ENCODE data around the gene ITPA. TPM values are rescaled to one million over a fixed set of nuclear protein-coding genes. Genes with fewer than 3 reads are reported as not detected.

The ITPA gene
- total RNA-seq, 2 donors from 2014 or later: 94.3 to 94.7 TPM

GRCh38 chr20:3223994-3224680 is 14.8 kb downstream of the ITPA start:
- H3K4me3 Mint-ChIP-seq: no peak overlapping the region
- no peak overlapping the region for H3K27ac Mint-ChIP-seq
- peaks cover 7% of the 10 kb centered on the region for H3K36me3 Mint-ChIP-seq
- no peaks in the 10 kb centered on the region for H3K9me3 Mint-ChIP-seq
- DNase-seq (ENCODE audit: low spot score) (no peak), ATAC-seq (no peak)
- H3K4me1 Mint-ChIP-seq (ENCODE audit: low read depth in 2 of 2): peaks cover 0 to 4% of the 10 kb centered on the region in 2 donors
- no peaks in the 10 kb centered on the region for H3K27me3 Mint-ChIP-seq

DNA sequence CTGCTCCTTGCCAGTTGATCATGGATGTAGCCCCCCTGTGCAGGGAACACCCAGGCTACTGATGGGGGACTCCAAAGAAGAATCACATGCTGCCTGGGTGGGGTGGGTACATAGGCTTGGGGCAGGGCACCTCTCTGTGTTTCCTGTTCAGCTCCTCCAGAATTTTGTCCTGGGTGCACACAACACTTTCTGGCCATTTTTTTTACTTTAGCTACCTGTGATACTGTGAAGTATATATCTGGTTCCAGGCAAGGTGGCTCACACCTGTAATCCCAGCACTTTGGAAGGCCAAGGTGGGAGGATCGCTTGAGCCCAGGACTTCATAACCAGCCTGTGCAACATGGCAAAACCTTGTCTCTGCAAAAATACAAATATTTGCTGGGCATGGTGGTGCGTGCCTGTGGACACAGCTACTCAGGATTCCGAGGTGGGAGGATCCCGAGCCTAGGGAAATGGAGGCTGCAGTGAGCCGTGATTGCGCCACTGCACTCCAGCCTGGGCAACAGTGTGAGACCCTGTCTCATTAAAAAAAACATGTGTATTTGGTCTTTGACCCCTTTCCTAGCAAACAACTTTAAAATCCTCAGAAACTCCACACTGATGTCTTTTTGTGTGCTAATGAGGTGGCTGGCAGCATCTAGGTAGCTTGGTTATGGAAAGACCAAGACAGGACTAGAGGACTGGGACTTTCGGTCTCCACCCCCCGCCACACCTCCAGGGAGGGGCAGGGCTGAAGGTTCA is 15.6 kb downstream of the ITPA start:
- no peak overlapping the region for H3K27ac Mint-ChIP-seq
- H3K27me3 Mint-ChIP-seq: no peaks in the 10 kb centered on the region
- no peak overlapping the region for H3K4me3 Mint-ChIP-seq
- H3K9me3 Mint-ChIP-seq: no peaks in the 10 kb centered on the region
- ATAC-seq (no peak), DNase-seq (ENCODE audit: low spot score) (no peak)
- H3K4me1 Mint-ChIP-seq (ENCODE audit: low read depth in 2 of 2): peaks cover 0 to 4% of the 10 kb centered on the region in 2 donors
- H3K36me3 Mint-ChIP-seq: peaks cover 7% of the 10 kb centered on the region

DNA sequence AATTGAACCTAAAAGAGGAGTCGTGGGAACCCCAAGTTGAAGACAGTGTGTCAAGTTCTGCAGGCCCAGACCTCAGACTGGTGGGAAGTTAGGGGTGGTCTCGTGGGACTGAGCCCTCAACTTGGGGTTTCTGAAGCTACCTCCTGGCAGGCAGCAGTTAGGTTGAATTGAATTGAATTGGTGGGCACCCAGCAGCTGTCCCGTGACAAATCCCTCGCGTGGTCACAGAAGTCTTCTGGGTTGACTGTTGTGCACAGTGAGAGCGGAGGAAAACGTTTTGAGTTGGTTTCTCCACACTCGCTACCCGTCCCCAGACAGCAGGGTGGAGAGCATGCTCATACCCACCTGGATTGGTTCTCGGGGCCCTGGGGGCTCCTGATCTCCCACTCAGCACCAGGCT is 16.8 kb downstream of the ITPA start:
- H3K9me3 Mint-ChIP-seq: no peaks in the 10 kb centered on the region
- H3K27me3 Mint-ChIP-seq: no peaks in the 10 kb centered on the region
- ATAC-seq (no peak), DNase-seq (ENCODE audit: low spot score) (peak; percentile 25)
- peaks cover 5% of the 10 kb centered on the region for H3K36me3 Mint-ChIP-seq
- H3K4me3 Mint-ChIP-seq: no peak overlapping the region
- H3K27ac Mint-ChIP-seq: no peak overlapping the region
- peaks cover 0 to 4% of the 10 kb centered on the region in 2 donors for H3K4me1 Mint-ChIP-seq (ENCODE audit: low read depth in 2 of 2)

- Mint-ChIP-seq H3K36me3 (no peaks in the 10 kb centered on the region), H3K27me3 (no peaks in the 10 kb centered on the region), H3K4me1 (ENCODE audit: low read depth in 2 of 2) (no peaks in the 10 kb centered on the region), H3K27ac (no peak overlapping the region), H3K4me3 (no peak overlapping the region), H3K9me3 (no peaks in the 10 kb centered on the region)
- DNase-seq (ENCODE audit: low spot score): no peak
- ATAC-seq: no peak
Measured at GRCh38 chr20:3226864-3227263, 17.6 kb downstream of the ITPA start.

GRCh38 chr20:3227506-3227905 is 18.2 kb downstream of the ITPA start:
- H3K27ac Mint-ChIP-seq: no peak overlapping the region
- H3K9me3 Mint-ChIP-seq: no peaks in the 10 kb centered on the region
- DNase-seq (ENCODE audit: low spot score) (no peak), ATAC-seq (no peak)
- no peaks in the 10 kb centered on the region for H3K36me3 Mint-ChIP-seq
- no peaks in the 10 kb centered on the region for H3K27me3 Mint-ChIP-seq
- H3K4me3 Mint-ChIP-seq: no peak overlapping the region
- no peaks in the 10 kb centered on the region for H3K4me1 Mint-ChIP-seq (ENCODE audit: low read depth in 2 of 2)

- Mint-ChIP-seq H3K36me3 (no peaks in the 10 kb centered on the region), H3K4me3 (no peak overlapping the region), H3K27ac (no peak overlapping the region), H3K27me3 (no peaks in the 10 kb centered on the region), H3K4me1 (ENCODE audit: low read depth in 2 of 2) (no peaks in the 10 kb centered on the region), H3K9me3 (no peaks in the 10 kb centered on the region)
- no peak for ATAC-seq
- DNase-seq (ENCODE audit: low spot score): no peak
Measured at GRCh38 chr20:3227936-3228749, 18.8 kb downstream of the ITPA start.

DNA sequence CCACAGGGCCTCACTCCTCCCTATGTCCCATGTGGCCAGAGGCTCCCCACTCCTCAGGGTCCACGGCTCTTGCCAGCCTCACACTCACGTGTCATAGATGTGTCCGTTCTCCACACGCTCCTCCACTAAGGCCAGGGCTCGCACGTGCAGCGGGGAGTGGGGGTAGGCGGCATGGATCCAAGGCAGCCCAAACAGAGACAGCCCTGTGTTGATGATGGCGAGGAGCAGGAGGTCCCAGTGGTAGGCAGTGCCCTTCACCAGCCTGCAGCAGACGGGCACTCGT is 19.4 kb downstream of the ITPA start:
- ATAC-seq (no peak), DNase-seq (ENCODE audit: low spot score) (no peak)
- Mint-ChIP-seq H3K36me3 (no peaks in the 10 kb centered on the region), H3K4me1 (ENCODE audit: low read depth in 2 of 2) (no peaks in the 10 kb centered on the region), H3K9me3 (no peaks in the 10 kb centered on the region), H3K27ac (no peak overlapping the region), H3K4me3 (no peak overlapping the region), H3K27me3 (no peaks in the 10 kb centered on the region)

GRCh38 chr20:3229158-3229557 is 19.9 kb downstream of the ITPA start:
- ATAC-seq: no peak

DNA sequence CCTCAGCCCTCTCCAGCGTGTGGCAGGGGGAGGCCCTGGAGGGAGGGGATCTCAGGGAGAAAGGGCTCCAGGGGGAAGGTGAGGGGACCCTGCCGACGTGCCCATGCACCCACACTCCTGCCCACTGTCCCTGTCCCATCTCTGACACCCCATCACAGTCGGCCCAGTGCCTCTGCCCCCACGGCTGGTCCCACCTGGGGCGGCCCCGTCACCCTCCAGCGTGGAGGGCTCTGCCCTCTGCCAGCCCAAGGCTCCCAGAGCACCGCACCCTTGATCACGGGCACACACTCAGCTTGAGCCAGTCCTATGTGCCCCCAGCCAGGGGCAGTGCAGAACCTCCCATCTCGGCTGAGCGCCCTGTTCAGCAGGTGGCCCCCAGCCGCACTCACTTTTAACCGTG is 20.5 kb downstream of the ITPA start:
- Mint-ChIP-seq H3K27ac (no peak overlapping the region), H3K4me1 (ENCODE audit: low read depth in 2 of 2) (no peaks in the 10 kb centered on the region), H3K4me3 (no peak overlapping the region), H3K36me3 (no peaks in the 10 kb centered on the region), H3K9me3 (no peaks in the 10 kb centered on the region), H3K27me3 (no peaks in the 10 kb centered on the region)
- no peak for ATAC-seq
- DNase-seq (ENCODE audit: low spot score): no peak

More at GRCh38 chr20:3229158-3229557, 19.9 kb downstream of the ITPA start:
- H3K4me1 Mint-ChIP-seq (ENCODE audit: low read depth in 2 of 2): no peaks in the 10 kb centered on the region
- no peaks in the 10 kb centered on the region for H3K9me3 Mint-ChIP-seq
- DNase-seq (ENCODE audit: low spot score): no peak
- no peak overlapping the region for H3K27ac Mint-ChIP-seq
- no peaks in the 10 kb centered on the region for H3K27me3 Mint-ChIP-seq
- H3K36me3 Mint-ChIP-seq: no peaks in the 10 kb centered on the region
- H3K4me3 Mint-ChIP-seq: no peak overlapping the region

- no peaks in the 10 kb centered on the region for H3K9me3 Mint-ChIP-seq
- DNase-seq (ENCODE audit: low spot score) (peak; percentile 26), ATAC-seq (no peak)
- H3K27me3 Mint-ChIP-seq: peaks cover 0 to 4% of the 10 kb centered on the region in 2 donors
- H3K27ac Mint-ChIP-seq: no peak overlapping the region
- no peaks in the 10 kb centered on the region for H3K36me3 Mint-ChIP-seq
- no peak overlapping the region for H3K4me3 Mint-ChIP-seq
- no peaks in the 10 kb centered on the region for H3K4me1 Mint-ChIP-seq (ENCODE audit: low read depth in 2 of 2)
Measured at GRCh38 chr20:3231116-3231515, 21.8 kb downstream of the ITPA start.

DNA sequence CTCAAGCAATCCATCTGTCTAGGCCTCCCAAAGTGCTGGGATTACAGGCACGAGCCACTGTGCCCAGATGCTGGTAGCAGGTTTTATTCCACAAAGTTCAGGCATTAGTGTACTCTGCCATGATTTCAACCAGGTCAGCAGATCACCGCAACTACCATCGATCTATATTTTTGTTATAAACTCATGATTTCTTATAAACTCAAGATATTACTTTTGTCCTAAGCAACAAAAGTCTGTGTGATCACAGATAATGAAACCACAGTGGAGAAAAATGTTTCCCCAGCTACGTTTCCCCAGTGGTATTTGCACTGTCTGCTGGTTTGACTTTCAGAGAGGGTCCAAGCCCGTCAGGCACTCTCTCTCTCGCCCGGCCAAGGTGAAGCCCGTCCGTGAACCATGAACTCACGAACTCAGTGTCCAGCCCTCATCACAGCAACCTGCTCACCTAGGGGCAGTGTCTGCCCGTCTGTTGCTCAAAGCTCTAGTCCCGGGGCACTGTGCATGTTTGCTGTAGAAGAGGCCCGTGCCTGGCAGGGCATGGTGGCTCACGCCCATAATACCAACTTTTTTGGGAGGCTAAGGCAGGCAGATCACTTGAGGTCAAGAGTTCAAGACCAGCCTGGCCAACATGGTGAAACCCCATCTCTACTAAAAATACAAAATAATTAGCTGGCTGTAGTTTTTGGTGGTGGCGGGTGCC is 22.7 kb downstream of the ITPA start:
- no peak for DNase-seq (ENCODE audit: low spot score)
- Mint-ChIP-seq H3K9me3 (no peaks in the 10 kb centered on the region), H3K27me3 (peaks cover 7 to 13% of the 10 kb centered on the region in 2 donors), H3K4me3 (no peak overlapping the region), H3K4me1 (ENCODE audit: low read depth in 2 of 2) (no peaks in the 10 kb centered on the region), H3K36me3 (no peaks in the 10 kb centered on the region), H3K27ac (no peak overlapping the region)
- no peak for ATAC-seq

- no peak overlapping the region for H3K4me3 Mint-ChIP-seq
- H3K9me3 Mint-ChIP-seq: no peaks in the 10 kb centered on the region
- peaks cover 9 to 13% of the 10 kb centered on the region in 2 donors for H3K27me3 Mint-ChIP-seq
- DNase-seq (ENCODE audit: low spot score) (peak; percentile 54), ATAC-seq (no peak)
- no peaks in the 10 kb centered on the region for H3K36me3 Mint-ChIP-seq
- H3K4me1 Mint-ChIP-seq (ENCODE audit: low read depth in 2 of 2): no peaks in the 10 kb centered on the region
- no peak overlapping the region for H3K27ac Mint-ChIP-seq
Measured at GRCh38 chr20:3233131-3233990, 24.1 kb downstream of the ITPA start.

DNA sequence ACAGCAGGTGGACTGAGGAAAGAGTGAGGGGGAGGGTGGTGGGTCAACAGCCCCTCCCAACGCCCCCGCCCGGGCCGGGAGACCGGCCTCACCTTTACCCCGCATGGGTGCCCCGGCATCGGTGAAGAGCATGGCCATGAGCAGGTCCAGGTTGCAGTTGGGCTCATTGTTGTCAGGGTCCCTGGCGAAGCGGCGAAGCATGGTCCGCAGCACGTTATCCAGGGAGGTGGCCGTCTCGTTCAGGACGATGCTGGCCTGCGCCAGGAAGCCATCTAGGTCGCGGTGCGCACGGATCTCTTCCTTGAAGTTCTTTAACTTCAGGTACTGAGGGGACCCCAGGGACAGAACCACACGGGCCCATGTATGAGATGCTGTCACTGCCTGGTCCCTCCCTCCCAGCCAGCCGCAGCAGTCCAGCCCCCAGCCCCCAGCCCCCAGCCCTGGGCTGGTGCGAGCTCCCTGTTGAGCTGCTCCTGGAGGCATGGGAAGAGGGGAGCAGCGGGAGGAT is 24.7 kb downstream of the ITPA start:
- H3K36me3 Mint-ChIP-seq: no peaks in the 10 kb centered on the region
- H3K4me3 Mint-ChIP-seq: no peak overlapping the region
- peaks cover 9 to 13% of the 10 kb centered on the region in 2 donors for H3K27me3 Mint-ChIP-seq
- H3K9me3 Mint-ChIP-seq: no peaks in the 10 kb centered on the region
- ATAC-seq (no peak), DNase-seq (ENCODE audit: low spot score) (no peak)
- no peaks in the 10 kb centered on the region for H3K4me1 Mint-ChIP-seq (ENCODE audit: low read depth in 2 of 2)
- H3K27ac Mint-ChIP-seq: no peak overlapping the region

Measured in natural killer cell treated with Interleukin-12 subunit alpha and Interleukin-12 subunit beta and Interleukin-15 and Interleukin-18, amount 100 ng/mL, for 72 hours (primary cell).